Upper lobe of right lung (tissue), 1 donor: ENCODE results near the gene NOS3. TPM values are rescaled to one million over a fixed set of nuclear protein-coding genes. Genes with fewer than 3 reads are reported as not detected.

Experiments
- ATAC-seq: fragments of 200-7000 bp; cut with Tn5 transposase; one replicate; pipeline ENCODE4 v1.9.1; 2020; ENCODE audit warnings: mild to moderate bottlenecking, moderate library complexity
- DNase-seq: peaks from one replicate; pipeline ENCODE4 v3.0.0-alpha.2; 2020
- H3K27ac ChIP-seq: fragments of 200-600 bp; one replicate; pipeline ENCODE4 v1.8.0; 2022
- H3K27me3 ChIP-seq: fragments of 200-600 bp; one replicate; pipeline ENCODE4 v1.8.0; 2022; ENCODE audit warnings: mild to moderate bottlenecking
- H3K36me3 ChIP-seq: fragments of 200-600 bp; one replicate; pipeline ENCODE4 v1.8.0; 2022
- H3K4me1 ChIP-seq: fragments of 200-600 bp; one replicate; pipeline ENCODE4 v1.8.0; 2022
- H3K4me3 ChIP-seq: fragments of 200-600 bp; one replicate; pipeline ENCODE4 v1.8.0; 2022; ENCODE audit warnings: mild to moderate bottlenecking
- H3K9me3 ChIP-seq: fragments of 200-600 bp; one replicate; pipeline ENCODE4 v1.8.0; 2022
- intact Hi-C: fragments of 100-400 bp; cut with DNase I; formaldehyde crosslinking; loops from one replicate; pipeline ENCODE4 v1.11.0; 2022
- total RNA-seq: library from RNA; stranded (reverse); fragmentation: NEBNext Ultra II Directional; extraction: Animal tissue kit (Norgen Biotek cat#: 25700); gene quantifications from one replicate; pipeline ENCODE4 v1.2.1, GENCODE V29; 2021
- TF ChIP-seq, protein P1 (sequence below): fragments of 200-600 bp; IDR thresholded peaks from one replicate; pipeline ENCODE4 v1.8.0; 2022; ENCODE audit warnings: antibody characterized with exemption
- donor health status: DM: no; HTN: yes; CAD: no; lungs with severe emphysema.

The NOS3 gene
- total RNA-seq, 1 donor from 2014 or later, result 42.9 TPM

GRCh38 chr7:151028948-151029501 lies 38.2 kb downstream of the NOS3 start:
- no peak for ATAC-seq
- Histone ChIP-seq H3K36me3 (no peaks in the 10 kb centered on the region), H3K27me3 (no peaks in the 10 kb centered on the region), H3K27ac (peak overlapping the region; percentile 90), H3K4me1 (peaks cover 11% of the 10 kb centered on the region), H3K4me3 (peak overlapping the region; percentile 73), H3K9me3 (no peaks in the 10 kb centered on the region)
- TF ChIP-seq, protein P1, sequence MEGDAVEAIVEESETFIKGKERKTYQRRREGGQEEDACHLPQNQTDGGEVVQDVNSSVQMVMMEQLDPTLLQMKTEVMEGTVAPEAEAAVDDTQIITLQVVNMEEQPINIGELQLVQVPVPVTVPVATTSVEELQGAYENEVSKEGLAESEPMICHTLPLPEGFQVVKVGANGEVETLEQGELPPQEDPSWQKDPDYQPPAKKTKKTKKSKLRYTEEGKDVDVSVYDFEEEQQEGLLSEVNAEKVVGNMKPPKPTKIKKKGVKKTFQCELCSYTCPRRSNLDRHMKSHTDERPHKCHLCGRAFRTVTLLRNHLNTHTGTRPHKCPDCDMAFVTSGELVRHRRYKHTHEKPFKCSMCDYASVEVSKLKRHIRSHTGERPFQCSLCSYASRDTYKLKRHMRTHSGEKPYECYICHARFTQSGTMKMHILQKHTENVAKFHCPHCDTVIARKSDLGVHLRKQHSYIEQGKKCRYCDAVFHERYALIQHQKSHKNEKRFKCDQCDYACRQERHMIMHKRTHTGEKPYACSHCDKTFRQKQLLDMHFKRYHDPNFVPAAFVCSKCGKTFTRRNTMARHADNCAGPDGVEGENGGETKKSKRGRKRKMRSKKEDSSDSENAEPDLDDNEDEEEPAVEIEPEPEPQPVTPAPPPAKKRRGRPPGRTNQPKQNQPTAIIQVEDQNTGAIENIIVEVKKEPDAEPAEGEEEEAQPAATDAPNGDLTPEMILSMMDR, result no peak
- DNase-seq, result no peak
- intact Hi-C loops, result no loop called here

- DNase-seq, result no peak
- H3K27me3 ChIP-seq, result no peaks in the 10 kb centered on the region
- H3K36me3 ChIP-seq, result peaks cover 17% of the 10 kb centered on the region
- H3K27ac ChIP-seq, result no peak overlapping the region
- no peaks in the 10 kb centered on the region for H3K9me3 ChIP-seq
- TF ChIP-seq, protein P1, result no peak
- no peak overlapping the region for H3K4me3 ChIP-seq
- peaks cover 11% of the 10 kb centered on the region for H3K4me1 ChIP-seq
- intact Hi-C loops, result loop anchor here (10.0 kb wide), 1 partner anchor 84 kb away; no protein-coding TSS in a partner anchor
- no peak for ATAC-seq
Measured at GRCh38 chr7:151031011-151031410, 40.2 kb downstream of the NOS3 start.

- DNase-seq (no peak), ATAC-seq (peak; percentile 2)
- TF ChIP-seq, protein P1, result no peak
- H3K4me1 ChIP-seq, result peaks cover 11% of the 10 kb centered on the region
- no peak overlapping the region for H3K4me3 ChIP-seq
- intact Hi-C loops, result loop anchor here (10.0 kb wide), 1 partner anchor 82 kb away; no protein-coding TSS in a partner anchor
- no peaks in the 10 kb centered on the region for H3K27me3 ChIP-seq
- no peaks in the 10 kb centered on the region for H3K9me3 ChIP-seq
- H3K27ac ChIP-seq, result no peak overlapping the region
- peaks cover 29% of the 10 kb centered on the region for H3K36me3 ChIP-seq
Measured at GRCh38 chr7:151032936-151033863, 42.4 kb downstream of the NOS3 start.

GRCh38 chr7:151033864-151034249 lies 43.0 kb downstream of the NOS3 start:
- Histone ChIP-seq H3K4me3 (no peak overlapping the region), H3K4me1 (peaks cover 14% of the 10 kb centered on the region), H3K36me3 (peaks cover 29% of the 10 kb centered on the region), H3K27ac (no peak overlapping the region), H3K9me3 (no peaks in the 10 kb centered on the region), H3K27me3 (no peaks in the 10 kb centered on the region)
- no peak for DNase-seq
- intact Hi-C loops, result loop anchor here (10.0 kb wide), 1 partner anchor 81 kb away; no protein-coding TSS in a partner anchor
- TF ChIP-seq, protein P1, result no peak
- no peak for ATAC-seq

DNA sequence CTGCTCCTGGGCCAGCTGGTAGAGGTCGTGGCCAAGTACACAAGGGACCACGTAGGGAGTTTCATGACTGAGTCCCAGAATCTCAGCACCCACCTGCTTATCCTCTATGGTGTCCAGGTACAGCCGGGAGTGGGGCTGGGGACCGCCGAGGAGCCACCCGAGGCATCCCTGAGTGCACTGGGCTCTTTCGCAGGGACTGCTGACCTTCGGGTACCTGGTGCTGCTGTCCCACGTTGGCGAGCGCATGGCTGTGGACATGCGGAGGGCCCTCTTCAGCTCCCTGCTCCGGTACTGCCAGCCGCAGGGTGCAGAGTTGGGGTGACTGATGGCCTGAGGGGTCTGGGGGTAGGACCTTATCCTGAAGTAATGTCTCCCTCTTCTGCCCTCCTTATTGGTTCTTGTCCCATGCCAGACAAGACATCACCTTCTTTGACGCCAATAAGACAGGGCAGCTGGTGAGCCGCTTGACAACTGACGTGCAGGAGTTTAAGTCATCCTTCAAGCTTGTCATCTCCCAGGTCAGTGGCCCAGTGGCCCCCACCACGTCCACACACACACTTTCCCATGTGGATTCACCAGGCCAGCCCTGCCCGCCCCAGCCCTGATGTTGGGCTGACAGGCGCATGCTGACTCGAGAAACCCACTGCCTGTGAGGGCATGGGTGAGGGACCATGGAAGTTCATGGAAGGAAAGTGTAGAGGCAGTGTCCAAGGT lies 43.7 kb downstream of the NOS3 start:
- peaks cover 29% of the 10 kb centered on the region for H3K36me3 ChIP-seq
- no peak for DNase-seq
- intact Hi-C loops, result loop anchor here (10.0 kb wide), 1 partner anchor 80 kb away; no protein-coding TSS in a partner anchor

More for the DNA sequence above, 43.7 kb downstream of the NOS3 start:
- TF ChIP-seq, protein P1, result no peak
- no peaks in the 10 kb centered on the region for H3K27me3 ChIP-seq
- peaks cover 15% of the 10 kb centered on the region for H3K4me1 ChIP-seq
- H3K4me3 ChIP-seq, result no peak overlapping the region
- H3K9me3 ChIP-seq, result no peaks in the 10 kb centered on the region
- no peak for ATAC-seq
- no peak overlapping the region for H3K27ac ChIP-seq
